SK-N-SH (cell line): ENCODE results near the gene USP13. TPM values are rescaled to one million over a fixed set of nuclear protein-coding genes. Genes with fewer than 3 reads are reported as not detected.
A peak's percentile ranks its signal among the peaks of the same experiment; 100 is the strongest.

Experiments
- CTCF ChIA-PET: fragments of 300-600, 350-600 bp; formaldehyde crosslinking; extraction: SDS; loops from one replicate; lab custom pipeline; 2021; lab: Yijun Ruan, JAX
- POLR2A ChIA-PET: fragments of 350-600 bp; sonication (Branson Sonifier 250); formaldehyde crosslinking; extraction: SDS; loops from one replicate; lab custom pipeline; 2020; ENCODE audit warnings: antibody characterized with exemption, inconsistent platforms; lab: Yijun Ruan, JAX
- DNase-seq: peaks from one replicate; pipeline ENCODE4 v3.0.0; 2012
- H2AFZ ChIP-seq: fragments of 200-600 bp; sonication (generic); 2 replicates; pipeline ENCODE4 v1.8.1; 2016; ENCODE audit warnings: antibody characterized with exemption, mild to moderate bottlenecking, low read depth
- H3F3A ChIP-seq: fragments of 200-600 bp; sonication (generic); replicated peaks from 2 replicates; pipeline ENCODE3; 2016; ENCODE audit warnings: antibody characterized with exemption, mild to moderate bottlenecking; ENCODE audit not compliant: insufficient read depth
- H3K27ac ChIP-seq, 2 experiments: fragments of 200-500 bp in 1 of 2; fragments of 200-600 bp in 1 of 2; sonication (Bioruptor generic) in 1 of 2; sonication (generic), shearing (Covaris generic) in 1 of 2; 2 replicates each; pipeline versions ENCODE4 v1.5.1 to v1.6.1; 2014 to 2016; ENCODE audit warnings: low read depth in 2 of 2, inconsistent platforms in 1 of 2, low read length in 1 of 2, mild to moderate bottlenecking in 1 of 2, mixed read lengths in 1 of 2
- H3K27me3 ChIP-seq: fragments of 200-600 bp; sonication (generic), shearing (Covaris generic); 2 replicates; pipeline ENCODE4 v1.6.1; 2016; ENCODE audit warnings: mixed run types; ENCODE audit not compliant: insufficient read depth
- H3K36me3 ChIP-seq, 2 experiments: fragments of 200-500 bp in 1 of 2; fragments of 200-600 bp in 1 of 2; sonication (Bioruptor generic) in 1 of 2; sonication (generic) in 1 of 2; replicated peaks in 1 of 2; 2 replicates each; pipeline versions ENCODE3 to v1.5.1; 2014 to 2016; ENCODE audit warnings: low read length in 1 of 2, mild to moderate bottlenecking in 1 of 2; ENCODE audit not compliant: insufficient read depth in 2 of 2, control insufficient read depth in 1 of 2
- H3K4me1 ChIP-seq, 2 experiments: fragments of 200-500 bp in 1 of 2; fragments of 200-600 bp in 1 of 2; sonication (Bioruptor generic) in 1 of 2; sonication (generic), shearing (Covaris generic) in 1 of 2; 2 replicates each; pipeline versions ENCODE4 v1.5.1 to v1.6.1; 2014 to 2016; ENCODE audit warnings: low read depth in 1 of 2, low read length in 1 of 2, mixed run types in 1 of 2; ENCODE audit not compliant: insufficient read depth in 2 of 2, control insufficient read depth in 1 of 2
- H3K4me2 ChIP-seq: fragments of 200-600 bp; sonication (generic), shearing (Covaris generic); 2 replicates; pipeline ENCODE4 v1.6.1; 2017; ENCODE audit warnings: mixed run types
- H3K4me3 ChIP-seq, 2 experiments: fragments of 200-500 bp in 1 of 2; fragments of 200-600 bp in 1 of 2; sonication (Bioruptor generic) in 1 of 2; sonication (generic), shearing (Covaris generic) in 1 of 2; 2 replicates each; pipeline versions ENCODE4 v1.5.1 to v1.8.1; 2014 to 2016; ENCODE audit warnings: low read depth in 2 of 2, inconsistent platforms in 1 of 2, low read length in 1 of 2, mild to moderate bottlenecking in 1 of 2, mixed read lengths in 1 of 2, moderate library complexity in 1 of 2
- H3K79me2 ChIP-seq: fragments of 200-600 bp; sonication (generic); 2 replicates; pipeline ENCODE4 v1.8.1; 2017; ENCODE audit warnings: mild to moderate bottlenecking; ENCODE audit not compliant: insufficient read depth
- H3K9ac ChIP-seq: fragments of 200-600 bp; sonication (generic); 2 replicates; pipeline ENCODE4 v1.6.1; 2017; ENCODE audit warnings: mixed run types
- H3K9me2 ChIP-seq: fragments of 200-600 bp; sonication (generic); 2 replicates; pipeline ENCODE4 v1.6.1; 2017; ENCODE audit warnings: mixed run types
- H3K9me3 ChIP-seq: fragments of 200-600 bp; sonication (generic); 2 replicates; pipeline ENCODE4 v1.6.1; 2017; ENCODE audit warnings: mixed run types, mild to moderate bottlenecking, moderate library complexity
- H4K20me1 ChIP-seq: fragments of 200-600 bp; sonication (generic); 2 replicates; pipeline ENCODE4 v1.6.1; 2017; ENCODE audit warnings: mild to moderate bottlenecking, mixed run types; ENCODE audit not compliant: insufficient read depth
- CHD2 ChIP-seq: fragments of 150-350 bp; IDR thresholded peaks from 2 replicates; pipeline ENCODE4 v1.6.1; 2018; ENCODE audit warnings: low read length; ENCODE audit not compliant: partially characterized antibody
- GABPA ChIP-seq: IDR thresholded peaks from 2 replicates; pipeline ENCODE4 v1.4.0; 2012; ENCODE audit warnings: low read depth, mild to moderate bottlenecking
- GATA2 ChIP-seq: sonication (generic); formaldehyde crosslinking; IDR thresholded peaks from 2 replicates; pipeline ENCODE4 v1.5.0; 2020; ENCODE audit warnings: mild to moderate bottlenecking, missing genetic modification reagents
- MEF2A ChIP-seq: IDR thresholded peaks from 2 replicates; pipeline ENCODE4 v1.4.0; 2012; ENCODE audit warnings: low read depth, borderline replicate concordance
- NFIC ChIP-seq: IDR thresholded peaks from 2 replicates; pipeline ENCODE4 v1.4.0; 2012; ENCODE audit warnings: borderline replicate concordance
- NRF1 ChIP-seq: IDR thresholded peaks from 2 replicates; pipeline ENCODE4 v1.6.1; 2012; ENCODE audit warnings: low read depth, mild to moderate bottlenecking, low read length
- POLR2AphosphoS5 ChIP-seq: IDR thresholded peaks from 2 replicates; pipeline ENCODE4 v1.6.1; 2012; ENCODE audit warnings: low read depth, low read length
- RAD21 ChIP-seq: IDR thresholded peaks from 2 replicates; pipeline ENCODE4 v1.6.1; 2012; ENCODE audit warnings: mild to moderate bottlenecking, low read length
- RCOR1 ChIP-seq: fragments of 150-350 bp; IDR thresholded peaks from 2 replicates; pipeline ENCODE4 v1.6.1; 2017; ENCODE audit warnings: antibody characterized with exemption, low read length
- SIN3A ChIP-seq: IDR thresholded peaks from 2 replicates; pipeline ENCODE4 v1.6.1; 2012; ENCODE audit warnings: low read depth, mild to moderate bottlenecking, low read length, moderate library complexity, borderline replicate concordance
- TCF12 ChIP-seq: IDR thresholded peaks from 2 replicates; pipeline ENCODE4 v1.4.0; 2012
- YY1 ChIP-seq: IDR thresholded peaks from 2 replicates; pipeline ENCODE4 v1.4.0; 2012; ENCODE audit warnings: low read depth, mild to moderate bottlenecking
- ZBTB33 ChIP-seq: IDR thresholded peaks from 2 replicates; pipeline ENCODE4 v1.4.0; 2012; ENCODE audit warnings: low read depth, borderline replicate concordance
- WGBS: methylation state at CpG from one replicate; pipeline ENCODE4 v1.1.6; 2017; ENCODE audit warnings: low lambda C conversion rate; 5-methylcytosine and 5-hydroxymethylcytosine counted together
- polyA plus RNA-seq, 3 experiments: library from polyadenylated mRNA; depleted of rRNA; stranded (reverse); fragments of >200 nt; gene quantifications; 2 replicates each; pipeline ENCODE4 v1.2.3, GENCODE V29; 2012
- TF ChIP-seq, protein P1 (sequence below): fragments of 150-350 bp; IDR thresholded peaks from 2 replicates; pipeline ENCODE4 v1.6.1; 2016; ENCODE audit warnings: mild to moderate bottlenecking, low read depth, low read length

USP13 gene
- polyA plus RNA-seq, 1 of the 3 experiments (the other 2 are of a cell fraction): 8.2 TPM

DNA sequence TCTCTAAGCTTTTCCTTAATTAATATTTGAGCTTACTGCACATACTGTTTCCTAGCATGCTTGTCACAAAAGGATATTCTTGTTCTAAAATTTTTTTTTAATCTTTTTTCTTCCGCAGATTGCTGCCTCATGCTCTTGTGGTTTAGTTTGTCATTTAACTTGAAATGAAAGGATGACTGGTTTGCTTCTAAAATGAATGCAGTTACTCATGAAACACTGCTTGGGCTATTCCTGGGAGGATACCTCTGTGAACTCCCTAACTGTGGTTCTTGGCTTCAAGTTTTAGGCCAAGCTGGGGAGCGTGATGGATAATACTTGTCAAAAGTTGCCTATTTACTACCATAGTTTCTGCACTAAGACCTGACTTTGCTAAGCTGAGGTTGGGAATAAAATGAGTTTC, 64.0 kb downstream of the USP13 start (continued):
- TF ChIP-seq ZBTB33 (no peak), GABPA (no peak), RAD21 (no peak), SIN3A (peak; percentile 50; the same call in 1 of the 2 replicates), MEF2A (peak; percentile 84), TCF12 (peak; percentile 91), CHD2 (no peak), RCOR1 (no peak), POLR2AphosphoS5 (no peak; the same call in 1 of the 2 replicates), NFIC (peak; percentile 69)

DNA sequence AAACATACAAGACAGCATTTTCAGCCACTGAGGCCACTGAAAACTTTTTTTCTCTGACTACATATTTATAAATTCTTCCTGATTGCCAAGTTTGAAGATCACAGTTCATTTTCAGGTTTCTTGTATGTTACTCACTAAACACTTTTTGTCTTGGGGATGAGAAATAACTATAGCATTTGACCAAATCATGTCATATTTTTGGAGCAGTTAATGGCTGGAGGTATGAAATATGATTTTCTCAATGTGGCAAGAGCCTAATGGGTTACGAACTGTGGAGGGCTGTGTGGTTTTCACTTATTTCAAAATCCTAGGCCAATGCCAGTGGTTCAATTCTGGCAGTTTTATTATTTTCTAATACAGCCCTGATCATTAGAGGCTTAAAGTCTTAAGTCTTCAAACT, 64.4 kb downstream of the USP13 start:
- POLR2A ChIA-PET: no interaction called here
- Histone ChIP-seq H3K9me2 (no peaks in the 10 kb centered on the region), H3K79me2 (peaks cover 24% of the 10 kb centered on the region), H3K4me1 (peaks cover 0 to 34% of the 10 kb centered on the region in 2 experiments; a peak in 3 of 4 replicates), H3K4me3 (no peak overlapping the region), H2AFZ (no peak overlapping the region), H4K20me1 (no peaks in the 10 kb centered on the region), H3K36me3 (peaks cover 4 to 16% of the 10 kb centered on the region in 2 experiments), H3K4me2 (peak overlapping the region; percentile 22; the same call in 1 of the 2 replicates), H3F3A (peaks cover 45% of the 10 kb centered on the region), H3K9me3 (no peaks in the 10 kb centered on the region), H3K9ac (peak overlapping the region; percentile 44; the same call in 1 of the 2 replicates), H3K27ac (peak overlapping the region; percentile 11 to 95; a peak in 3 of 4 replicates), H3K27me3 (no peaks in the 10 kb centered on the region)
- CTCF ChIA-PET: no interaction called here
- WGBS: 63% methylated on average over 1 of the region's 1 CpG
- no peak for DNase-seq
- TF ChIP-seq NRF1: no peak
- TF ChIP-seq SIN3A: no peak
- TF ChIP-seq RCOR1: no peak
- no peak for TF ChIP-seq GABPA
- TF ChIP-seq, protein P1, sequence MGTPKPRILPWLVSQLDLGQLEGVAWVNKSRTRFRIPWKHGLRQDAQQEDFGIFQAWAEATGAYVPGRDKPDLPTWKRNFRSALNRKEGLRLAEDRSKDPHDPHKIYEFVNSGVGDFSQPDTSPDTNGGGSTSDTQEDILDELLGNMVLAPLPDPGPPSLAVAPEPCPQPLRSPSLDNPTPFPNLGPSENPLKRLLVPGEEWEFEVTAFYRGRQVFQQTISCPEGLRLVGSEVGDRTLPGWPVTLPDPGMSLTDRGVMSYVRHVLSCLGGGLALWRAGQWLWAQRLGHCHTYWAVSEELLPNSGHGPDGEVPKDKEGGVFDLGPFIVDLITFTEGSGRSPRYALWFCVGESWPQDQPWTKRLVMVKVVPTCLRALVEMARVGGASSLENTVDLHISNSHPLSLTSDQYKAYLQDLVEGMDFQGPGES: no peak
- TF ChIP-seq GATA2 (CRISPR knock-in tag): no peak
- TF ChIP-seq YY1: no peak
- no peak for TF ChIP-seq RAD21
- no peak for TF ChIP-seq POLR2AphosphoS5
- no peak for TF ChIP-seq NFIC
